CD4-positive, CD25-positive, alpha-beta regulatory T cell (primary cell): ENCODE data around the gene SFT2D3. TPM values are rescaled to one million over a fixed set of nuclear protein-coding genes. Genes with fewer than 3 reads are reported as not detected.

Source experiments
- ATAC-seq, 2 donors: fragments of 150-1000 bp; cut with Tn5 transposase; one replicate each; pipeline ENCODE4 v1.10.0; 2021; ENCODE audit warnings: low read depth in 2 of 2, moderate number of reproducible peaks in 2 of 2, moderate library complexity in 1 of 2
- DNase-seq, 3 donors: peaks; one replicate each; pipeline versions ENCODE4 v3.0.0 to v3.0.0-alpha.2; 2012 to 2022; ENCODE audit warnings: mixed read lengths in 1 of 3
- H3K27ac ChIP-seq: one replicate; pipeline ENCODE4 v1.7.0; 2013; ENCODE audit warnings: mild to moderate bottlenecking, low read length; ENCODE audit not compliant: insufficient read depth, poor library complexity, severe bottlenecking
- H3K27me3 ChIP-seq: one replicate; pipeline ENCODE4 v1.7.0; 2013; ENCODE audit warnings: low read length; ENCODE audit not compliant: control insufficient read depth, insufficient read depth
- H3K36me3 ChIP-seq: one replicate; pipeline ENCODE4 v1.7.0; 2013; ENCODE audit warnings: mild to moderate bottlenecking, low read length, moderate library complexity; ENCODE audit not compliant: control insufficient read depth, insufficient read depth
- H3K4me1 ChIP-seq: 2 replicates; pipeline ENCODE4 v1.7.0; 2013; ENCODE audit warnings: mild to moderate bottlenecking, low read length; ENCODE audit not compliant: insufficient read depth, control insufficient read depth, poor library complexity, severe bottlenecking
- H3K4me3 ChIP-seq: one replicate; pipeline ENCODE4 v1.7.0; 2013; ENCODE audit warnings: low read depth, mild to moderate bottlenecking, low read length, moderate library complexity
- H3K9me3 ChIP-seq, 2 experiments: 1 replicate in 1 of 2; 2 replicates in 1 of 2; pipeline ENCODE4 v1.7.0; 2013; ENCODE audit warnings: low read length in 2 of 2, mild to moderate bottlenecking in 1 of 2, moderate library complexity in 1 of 2; ENCODE audit not compliant: control insufficient read depth in 2 of 2
- H3K27ac Mint-ChIP-seq, 3 donors: one replicate each; pipeline ENCODE4 v1.8.0; 2020 to 2022; ENCODE audit warnings: mild to moderate bottlenecking in 3 of 3, mixed read lengths in 3 of 3, moderate library complexity in 2 of 3
- H3K27me3 Mint-ChIP-seq: one replicate; pipeline ENCODE4 v1.8.0; 2022; ENCODE audit warnings: mild to moderate bottlenecking, mixed read lengths
- H3K36me3 Mint-ChIP-seq: one replicate; pipeline ENCODE4 v1.8.0; 2020; ENCODE audit warnings: mixed read lengths
- H3K4me1 Mint-ChIP-seq, 4 donors: one replicate each; pipeline ENCODE4 v1.8.0; 2020 to 2022; ENCODE audit warnings: mixed read lengths in 4 of 4, mild to moderate bottlenecking in 1 of 4
- H3K4me3 Mint-ChIP-seq, 4 donors: one replicate each; pipeline ENCODE4 v1.8.0; 2020 to 2022; ENCODE audit warnings: mild to moderate bottlenecking in 4 of 4, mixed read lengths in 4 of 4, moderate library complexity in 3 of 4
- H3K9me3 Mint-ChIP-seq, 7 donors: one replicate each; pipeline ENCODE4 v1.8.0; 2020 to 2022; ENCODE audit warnings: mixed read lengths in 7 of 7, mild to moderate bottlenecking in 3 of 7, moderate library complexity in 2 of 7
- polyA plus RNA-seq, 4 donors: library from polyadenylated mRNA; unstranded; fragments of 300-500 nt; fragmentation: Illumina TruSeq; gene quantifications; one replicate each; pipeline ENCODE4 v1.2.3, GENCODE V29; 2021
- total RNA-seq: library from RNA; stranded (reverse); gene quantifications from one replicate; pipeline ENCODE4 v1.2.3, GENCODE V29; 2022

Gene SFT2D3
- total and polyA plus RNA-seq, 5 donors from 2014 or later, result 1.4 to 7.6 (median 3.4) TPM

GRCh38 chr2:127681288-127681804, 20.0 kb upstream of the SFT2D3 start:
- H3K27ac ChIP-seq, result no peak overlapping the region
- Mint-ChIP-seq H3K9me3 (peaks cover 0 to 2% (median 0%) of the 10 kb centered on the region in 7 donors), H3K27ac (no peak overlapping the region), H3K4me3 (no peak overlapping the region), H3K4me1 (no peaks in the 10 kb centered on the region), H3K36me3 (no peaks in the 10 kb centered on the region), H3K27me3 (peaks cover 37% of the 10 kb centered on the region)
- no peaks in the 10 kb centered on the region for H3K36me3 ChIP-seq
- no peak for DNase-seq
- H3K27me3 ChIP-seq, result peaks cover 6% of the 10 kb centered on the region
- no peaks in the 10 kb centered on the region for H3K9me3 ChIP-seq
- H3K4me3 ChIP-seq, result no peak overlapping the region
- no peak for ATAC-seq
- H3K4me1 ChIP-seq, result no peaks in the 10 kb centered on the region

- Mint-ChIP-seq H3K27ac (no peak overlapping the region), H3K27me3 (peaks cover 37% of the 10 kb centered on the region), H3K36me3 (no peaks in the 10 kb centered on the region), H3K4me3 (no peak overlapping the region), H3K4me1 (no peaks in the 10 kb centered on the region), H3K9me3 (peaks cover 0 to 5% (median 0%) of the 10 kb centered on the region in 7 donors)
- H3K4me1 ChIP-seq, result no peaks in the 10 kb centered on the region
- H3K36me3 ChIP-seq, result no peaks in the 10 kb centered on the region
- H3K27ac ChIP-seq, result no peak overlapping the region
- H3K4me3 ChIP-seq, result no peak overlapping the region
- DNase-seq (no peak), ATAC-seq (no peak)
- H3K27me3 ChIP-seq, result peaks cover 6% of the 10 kb centered on the region
- no peaks in the 10 kb centered on the region for H3K9me3 ChIP-seq
These were observed 19.1 kb upstream of the SFT2D3 start for GRCh38 chr2:127681976-127682857.

DNA sequence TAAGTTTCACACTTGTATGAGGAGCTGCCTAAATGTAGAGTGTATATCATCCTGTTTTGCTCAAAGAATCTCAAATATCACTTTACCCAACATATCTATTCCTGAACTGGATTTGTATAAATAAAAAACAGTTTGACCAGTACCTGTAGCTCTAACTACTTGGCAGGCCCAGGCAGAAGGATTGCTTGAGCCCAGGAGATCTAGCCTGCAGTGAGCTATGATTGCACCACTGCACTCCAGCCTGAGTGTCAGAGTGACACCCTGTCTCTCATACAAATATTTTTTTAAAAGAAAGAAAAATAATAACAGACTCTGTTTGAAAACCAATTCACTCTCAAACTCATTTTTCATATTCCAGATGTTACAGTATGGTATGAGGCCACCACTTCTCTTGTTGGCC, 18.2 kb upstream of the SFT2D3 start:
- no peaks in the 10 kb centered on the region for H3K36me3 ChIP-seq
- ATAC-seq, result no peak
- Mint-ChIP-seq H3K36me3 (no peaks in the 10 kb centered on the region), H3K4me1 (no peaks in the 10 kb centered on the region), H3K27ac (no peak overlapping the region), H3K27me3 (peaks cover 37% of the 10 kb centered on the region), H3K9me3 (peaks cover 0 to 9% (median under 1%) of the 10 kb centered on the region in 7 donors), H3K4me3 (no peak overlapping the region)
- peaks cover 9% of the 10 kb centered on the region for H3K27me3 ChIP-seq
- no peak for DNase-seq
- H3K4me3 ChIP-seq, result no peak overlapping the region
- no peak overlapping the region for H3K27ac ChIP-seq
- no peaks in the 10 kb centered on the region for H3K4me1 ChIP-seq
- H3K9me3 ChIP-seq, result peaks cover 0 to 2% of the 10 kb centered on the region in 2 experiments

DNA sequence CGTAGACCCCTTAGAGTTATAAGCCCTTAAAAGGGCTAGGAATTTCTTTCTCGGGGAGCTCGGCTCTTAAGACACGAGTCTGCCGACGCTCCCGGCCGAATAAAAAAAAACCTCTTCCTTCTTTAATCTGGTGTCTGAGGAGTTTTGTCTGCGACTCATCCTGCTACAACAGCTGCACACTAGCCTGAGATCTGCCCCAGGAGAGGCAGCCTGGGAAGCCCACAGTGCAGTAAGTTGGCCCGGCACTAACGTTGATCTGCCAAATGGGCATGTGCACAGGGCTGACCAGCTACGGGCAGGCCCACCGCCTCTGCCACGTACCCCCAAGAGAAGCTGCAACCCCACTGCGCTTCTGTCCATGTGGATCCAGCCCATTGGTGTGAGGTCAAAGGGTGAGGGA, 17.5 kb upstream of the SFT2D3 start:
- no peak overlapping the region for H3K27ac ChIP-seq
- peaks cover 7% of the 10 kb centered on the region for H3K27me3 ChIP-seq
- Mint-ChIP-seq H3K36me3 (no peaks in the 10 kb centered on the region), H3K9me3 (peaks cover 0 to 13% (median 3%) of the 10 kb centered on the region in 7 donors), H3K27ac (no peak overlapping the region), H3K4me1 (no peaks in the 10 kb centered on the region), H3K4me3 (no peak overlapping the region), H3K27me3 (peaks cover 31% of the 10 kb centered on the region)
- no peak for DNase-seq
- no peaks in the 10 kb centered on the region for H3K36me3 ChIP-seq
- no peaks in the 10 kb centered on the region for H3K4me1 ChIP-seq
- no peak overlapping the region for H3K4me3 ChIP-seq
- H3K9me3 ChIP-seq, result peaks cover 5 to 8% of the 10 kb centered on the region in 2 experiments
- no peak for ATAC-seq

GRCh38 chr2:127685410-127686080, 15.8 kb upstream of the SFT2D3 start:
- no peak overlapping the region for H3K27ac ChIP-seq
- H3K27me3 ChIP-seq, result peaks cover 7% of the 10 kb centered on the region
- Mint-ChIP-seq H3K27me3 (peaks cover 28% of the 10 kb centered on the region), H3K36me3 (no peaks in the 10 kb centered on the region), H3K4me3 (no peak overlapping the region), H3K27ac (no peak overlapping the region), H3K4me1 (no peaks in the 10 kb centered on the region), H3K9me3 (peaks cover 0 to 14% (median 3%) of the 10 kb centered on the region in 7 donors)
- no peak for ATAC-seq
- no peak overlapping the region for H3K4me3 ChIP-seq
- no peaks in the 10 kb centered on the region for H3K36me3 ChIP-seq
- H3K4me1 ChIP-seq, result no peaks in the 10 kb centered on the region
- H3K9me3 ChIP-seq, result peaks cover 11 to 14% of the 10 kb centered on the region in 2 experiments
- no peak for DNase-seq

DNA sequence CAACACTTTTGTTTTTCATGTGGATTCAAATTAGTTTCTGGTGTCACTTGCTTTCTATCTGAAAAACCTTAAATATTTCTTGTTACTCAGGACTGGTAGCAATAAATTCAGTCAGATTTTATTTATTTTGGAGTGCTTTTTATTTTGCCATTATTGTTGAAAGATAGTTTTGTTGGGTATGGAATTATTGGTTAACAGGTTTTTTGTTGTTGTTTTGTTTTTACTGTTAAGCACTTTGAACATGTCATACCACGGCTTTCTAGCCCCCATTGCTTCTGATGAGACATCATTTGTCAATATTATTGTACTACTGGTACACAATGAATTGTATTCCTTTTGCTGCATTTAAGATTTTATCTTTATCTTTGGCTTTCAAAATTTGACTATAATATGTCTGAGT, 12.9 kb upstream of the SFT2D3 start:
- no peak for ATAC-seq
- H3K4me3 ChIP-seq, result no peak overlapping the region
- no peak overlapping the region for H3K4me3 Mint-ChIP-seq
- H3K36me3 Mint-ChIP-seq, result peaks cover 3% of the 10 kb centered on the region
- H3K9me3 Mint-ChIP-seq, result peaks cover 0 to 28% (median 8%) of the 10 kb centered on the region in 7 donors
- peaks cover 19% of the 10 kb centered on the region for H3K27me3 Mint-ChIP-seq
- H3K4me1 ChIP-seq, result no peaks in the 10 kb centered on the region
- H3K36me3 ChIP-seq, result no peaks in the 10 kb centered on the region
- H3K27ac ChIP-seq, result no peak overlapping the region
- H3K9me3 ChIP-seq, result peaks cover 13 to 20% of the 10 kb centered on the region in 2 experiments
- no peak overlapping the region for H3K27ac Mint-ChIP-seq
- H3K4me1 Mint-ChIP-seq, result no peaks in the 10 kb centered on the region
- H3K27me3 ChIP-seq, result peaks cover 7% of the 10 kb centered on the region
- DNase-seq, result no peak

DNA sequence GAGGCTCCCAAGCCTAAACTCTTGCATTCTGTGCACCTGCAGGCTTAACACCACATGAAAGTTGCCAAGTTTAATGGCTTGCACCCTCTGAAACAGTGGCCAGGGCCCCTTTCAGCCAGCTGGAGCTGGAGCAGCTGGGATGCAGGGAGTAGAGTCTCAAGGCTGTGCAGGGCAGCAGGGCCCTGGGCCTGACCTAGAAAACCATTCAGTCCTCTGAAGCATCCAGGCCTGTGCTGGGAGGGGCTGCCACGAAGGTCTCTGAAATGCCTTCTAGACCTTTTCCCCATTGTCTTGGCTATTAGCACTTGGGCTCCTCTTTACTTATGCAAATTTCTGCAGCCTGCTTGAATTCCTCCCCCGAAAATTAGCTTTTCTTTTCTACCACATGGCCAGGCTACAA, 10.6 kb upstream of the SFT2D3 start:
- H3K4me1 ChIP-seq, result no peaks in the 10 kb centered on the region
- no peaks in the 10 kb centered on the region for H3K36me3 ChIP-seq
- Mint-ChIP-seq H3K36me3 (peaks cover 3% of the 10 kb centered on the region), H3K27me3 (peaks cover 27% of the 10 kb centered on the region), H3K27ac (no peak overlapping the region), H3K9me3 (peaks cover 0 to 28% (median 8%) of the 10 kb centered on the region in 7 donors), H3K4me1 (no peaks in the 10 kb centered on the region), H3K4me3 (no peak overlapping the region)
- H3K9me3 ChIP-seq, result peaks cover 13 to 20% of the 10 kb centered on the region in 2 experiments
- H3K27me3 ChIP-seq, result peaks cover 7% of the 10 kb centered on the region
- no peak overlapping the region for H3K27ac ChIP-seq
- no peak overlapping the region for H3K4me3 ChIP-seq
- no peak for ATAC-seq
- DNase-seq, result no peak
